AG09319 (cell line): ENCODE results near the gene C8G.

ENCODE experiments used
- DNase-seq: peaks from one replicate; pipeline ENCODE4 v3.0.0-alpha.2; 2010; ENCODE audit warnings: low read depth; ENCODE audit errors: extremely low read depth
- CTCF ChIP-seq: IDR thresholded peaks from 2 replicates; pipeline ENCODE4 v1.5.1; 2011; ENCODE audit warnings: low read depth, mild to moderate bottlenecking, inconsistent platforms, low read length, moderate library complexity

Gene C8G

GRCh38 chr9:136952321-136952850 lies 7.3 kb downstream of the C8G start:
- no peak for DNase-seq
- no peak for TF ChIP-seq CTCF

- DNase-seq, result no peak
These were observed 8.1 kb downstream of the C8G start for GRCh38 chr9:136952876-136953770.

GRCh38 chr9:136953771-136954269 lies 8.8 kb downstream of the C8G start:
- TF ChIP-seq CTCF, result no peak
- DNase-seq, result no peak

More at GRCh38 chr9:136952876-136953770, 8.1 kb downstream of the C8G start:
- no peak for TF ChIP-seq CTCF

- TF ChIP-seq CTCF, result no peak
- no peak for DNase-seq
These were observed 9.4 kb downstream of the C8G start for GRCh38 chr9:136954270-136955083.

GRCh38 chr9:136955202-136955942 lies 10.3 kb downstream of the C8G start:
- no peak for TF ChIP-seq CTCF
- no peak for DNase-seq

GRCh38 chr9:136955943-136956335 lies 10.9 kb downstream of the C8G start:
- TF ChIP-seq CTCF, result no peak
- DNase-seq, result no peak
